Endothelial cell of umbilical vein (primary cell): ENCODE measurements around the gene CUTA. TPM values are rescaled to one million over a fixed set of nuclear protein-coding genes. Genes with fewer than 3 reads are reported as not detected.

Experiments
- BruUV-seq: library from RNA; stranded (reverse); fragments of 400-500 nt; replicated peaks from 2 replicates; lab custom pipeline; 2021; lab: Mats Ljungman, UMichigan
- CTCF ChIA-PET: fragments of 300-600, 350-600 bp; sonication (Branson Sonifier 250); formaldehyde crosslinking; loops from one replicate; lab custom pipeline; 2021; ENCODE audit warnings: antibody characterized with exemption, inconsistent platforms; lab: Charles Lee
- POLR2A ChIA-PET: fragments of 300-600, 350-600 bp; sonication (Branson Sonifier 250); formaldehyde crosslinking; loops from one replicate; lab custom pipeline; 2021; ENCODE audit warnings: antibody characterized with exemption, inconsistent platforms; lab: Charles Lee
- DNase-seq: peaks from one replicate; pipeline ENCODE4 v3.0.0-alpha.2; 2011; ENCODE audit warnings: low read depth, low spot score
- FAIRE-seq: peaks from 2 replicates; lab custom pipeline; 2011; peaks lifted over from hg19 to GRCh38; lab: Jason Lieb, UNC
- H2AFZ ChIP-seq: 2 replicates; pipeline ENCODE4 v1.6.0; 2012; ENCODE audit warnings: low read depth, low read length, control low read depth, inconsistent platforms
- H3K27ac ChIP-seq: 2 replicates; pipeline ENCODE4 v1.5.1; 2011; ENCODE audit warnings: low read depth, mild to moderate bottlenecking, control low read depth, low read length, moderate library complexity; ENCODE audit not compliant: insufficient read depth
- H3K27me3 ChIP-seq, 2 experiments: 2 replicates each; pipeline versions ENCODE4 v1.6.0 to v1.6.1; 2011; ENCODE audit warnings: low read length in 2 of 2, mixed read lengths in 1 of 2; ENCODE audit not compliant: control insufficient read depth in 2 of 2, insufficient read depth in 2 of 2
- H3K36me3 ChIP-seq, 2 experiments: 2 replicates in 1 of 2; 3 replicates in 1 of 2; pipeline ENCODE4 v1.5.1; 2011; ENCODE audit warnings: low read length in 2 of 2, mild to moderate bottlenecking in 1 of 2, moderate library complexity in 1 of 2; ENCODE audit not compliant: control insufficient read depth in 2 of 2, insufficient read depth in 2 of 2; ENCODE audit errors: extremely low read depth in 1 of 2
- H3K4me1 ChIP-seq: 3 replicates; pipeline ENCODE4 v1.5.1; 2011; ENCODE audit warnings: mild to moderate bottlenecking, low read length; ENCODE audit not compliant: control insufficient read depth, insufficient read depth; ENCODE audit errors: extremely low read depth
- H3K4me2 ChIP-seq: 2 replicates; pipeline ENCODE4 v1.6.1; 2011; ENCODE audit warnings: low read length, control low read depth, mixed read lengths; ENCODE audit not compliant: insufficient read depth
- H3K4me3 ChIP-seq, 3 experiments: fragments of 200-600 bp in 1 of 3; sonication (generic), shearing (Covaris generic) in 1 of 3; replicated peaks in 1 of 3; 2 replicates each; pipeline ENCODE4 v1.5.1; 2011 to 2016; ENCODE audit warnings: control low read depth in 3 of 3, low read length in 3 of 3, mild to moderate bottlenecking in 2 of 3, inconsistent platforms in 1 of 3, low read depth in 1 of 3, moderate library complexity in 1 of 3; ENCODE audit not compliant: insufficient read depth in 1 of 3
- H3K79me2 ChIP-seq: 2 replicates; pipeline ENCODE4 v1.6.0; 2012; ENCODE audit warnings: low read length, inconsistent platforms; ENCODE audit not compliant: control insufficient read depth, insufficient read depth
- H3K9ac ChIP-seq: replicated peaks from 2 replicates; pipeline ENCODE3; 2011; ENCODE audit warnings: low read length, control low read depth; ENCODE audit not compliant: insufficient read depth; ENCODE audit errors: extremely low read depth
- H3K9me1 ChIP-seq: replicated peaks from 3 replicates; pipeline ENCODE4 v1.6.0; 2011; ENCODE audit warnings: mild to moderate bottlenecking, low read length; ENCODE audit not compliant: control insufficient read depth, insufficient read depth; ENCODE audit errors: extremely low read depth
- H3K9me3 ChIP-seq: replicated peaks from 2 replicates; pipeline ENCODE4 v1.5.1; 2012; ENCODE audit warnings: low read length, inconsistent platforms; ENCODE audit not compliant: control insufficient read depth, insufficient read depth
- H4K20me1 ChIP-seq: replicated peaks from 2 replicates; pipeline ENCODE3; 2011; ENCODE audit warnings: mild to moderate bottlenecking, low read length; ENCODE audit not compliant: control insufficient read depth, insufficient read depth; ENCODE audit errors: extremely low read depth
- CTCF ChIP-seq, 2 donors: IDR thresholded peaks; 1 replicate in 1 of 2; 2 replicates in 1 of 2; pipeline ENCODE4 v1.5.1; 2011; ENCODE audit warnings: low read length in 2 of 2, mild to moderate bottlenecking in 2 of 2, moderate library complexity in 2 of 2, control low read depth in 1 of 2, inconsistent platforms in 1 of 2, low read depth in 1 of 2; ENCODE audit not compliant: insufficient read depth in 1 of 2; ENCODE audit errors: extremely low read depth in 1 of 2
- EZH2 ChIP-seq: IDR thresholded peaks from 2 replicates; pipeline ENCODE4 v1.6.1; 2012; ENCODE audit warnings: borderline replicate concordance, low read depth, mild to moderate bottlenecking, moderate library complexity, low read length, inconsistent platforms; ENCODE audit not compliant: severe bottlenecking
- FOS ChIP-seq: IDR thresholded peaks from 2 replicates; pipeline ENCODE4 v1.6.1; 2011; ENCODE audit warnings: mild to moderate bottlenecking, low read length, moderate library complexity, borderline replicate concordance; ENCODE audit not compliant: insufficient read depth
- GATA2 ChIP-seq: IDR thresholded peaks from 2 replicates; pipeline ENCODE4 v1.7.0; 2011; ENCODE audit warnings: low read depth, mild to moderate bottlenecking, moderate library complexity, mixed read lengths, low read length; ENCODE audit not compliant: insufficient read length, insufficient read depth
- JUN ChIP-seq: IDR thresholded peaks from 2 replicates; pipeline ENCODE4 v1.6.1; 2011; ENCODE audit warnings: borderline replicate concordance, low read depth; ENCODE audit not compliant: insufficient read length, insufficient read depth
- MAX ChIP-seq: IDR thresholded peaks from 2 replicates; pipeline ENCODE4 v1.6.1; 2011; ENCODE audit not compliant: insufficient read depth, insufficient read length
- MYC ChIP-seq: IDR thresholded peaks from one replicate; pipeline ENCODE4 v1.6.1; 2011; ENCODE audit warnings: mild to moderate bottlenecking, low read depth, low read length
- POLR2A ChIP-seq: IDR thresholded peaks from 2 replicates; pipeline ENCODE4 v1.6.1; 2012; ENCODE audit warnings: low read depth, mild to moderate bottlenecking, control low read depth, low read length
- POLR2AphosphoS5 ChIP-seq: IDR thresholded peaks from 2 replicates; pipeline ENCODE4 v1.6.1; 2012; ENCODE audit warnings: low read depth, mild to moderate bottlenecking, control low read depth, low read length, moderate library complexity; ENCODE audit not compliant: insufficient read depth
- dilution Hi-C: fragments of 300-500 bp; cut with MboI; formaldehyde crosslinking; loops from one replicate; pipeline ENCODE4 v1.15.0; 2019; ENCODE audit warnings: low sequenced_read_pairs; ENCODE audit not compliant: extremely low pct_ligation_motif_present
- intact Hi-C: fragments of 100-400 bp; cut with micrococcal nuclease; formaldehyde crosslinking; loops from one replicate; pipeline ENCODE4 v1.10.0; 2022
- polyA plus RNA-seq, 4 experiments: library from polyadenylated mRNA; depleted of rRNA in 3 of 4; stranded (reverse) in 3 of 4; unstranded in 1 of 4; fragments of >200 nt; gene quantifications; 2 replicates each; pipeline versions ENCODE4 v1.2.1 to v1.2.3, GENCODE V29; 2011 to 2012; ENCODE audit warnings: missing spikeins in 1 of 4
- total RNA-seq: library from RNA; stranded (reverse); gene quantifications from 2 replicates; pipeline ENCODE4 v1.2.3, GENCODE V29; 2021

Gene CUTA
- total and polyA plus RNA-seq, 2 donors (not counting 3 experiments of a cell fraction or from before 2014, with no cell fraction given) = 133 to 202 TPM

GRCh38 chr6:33430334-33430733, 12.4 kb upstream of the CUTA start:
- H3K9me3 ChIP-seq = no peaks in the 10 kb centered on the region
- no TSS peak for BruUV-seq
- ChIA-PET POLR2A (interaction anchor here (0.5 kb wide), 1 partner anchor 147 kb away, joined by 3 read pairs; no protein-coding TSS in a partner anchor), CTCF (interaction anchor here (0.6 to 1.5 kb wide), 5 partner anchors 12 to 160 kb away, joined by 3 to 5 read pairs (median 4); partner anchors contain the start of genes CUTA and ZBTB9)
- dilution Hi-C loops (no loop called here), intact Hi-C loops (no loop called here)
- no peak overlapping the region for H3K4me3 ChIP-seq
- H4K20me1 ChIP-seq = no peaks in the 10 kb centered on the region
- FAIRE-seq (no peak), DNase-seq (no peak)
- no peak overlapping the region for H2AFZ ChIP-seq
- no peak overlapping the region for H3K9ac ChIP-seq
- no peak for TF ChIP-seq POLR2A
- TF ChIP-seq CTCF (IDR thresholded peaks at IDR 0.05; ENCODE audit: extremely low read depth in 1 of 2, insufficient read depth in 1 of 2, low read depth in 1 of 2, low read length in 2 of 2) = no peak
- no peak for TF ChIP-seq FOS
- no peak for TF ChIP-seq MYC
- H3K4me2 ChIP-seq = no peak overlapping the region
- H3K4me1 ChIP-seq = peaks cover 25% of the 10 kb centered on the region
- no peaks in the 10 kb centered on the region for H3K9me1 ChIP-seq
- H3K36me3 ChIP-seq = peaks cover 0 to under 1% of the 10 kb centered on the region in 2 experiments
- no peaks in the 10 kb centered on the region for H3K79me2 ChIP-seq
- no peaks in the 10 kb centered on the region for H3K27me3 ChIP-seq
- no peak overlapping the region for H3K27ac ChIP-seq

GRCh38 chr6:33429750-33430052, 11.8 kb upstream of the CUTA start:
- Histone ChIP-seq H3K9ac (no peak overlapping the region), H3K4me1 (peaks cover 32% of the 10 kb centered on the region), H3K9me3 (no peaks in the 10 kb centered on the region), H2AFZ (no peak overlapping the region), H3K27ac (no peak overlapping the region), H3K27me3 (no peaks in the 10 kb centered on the region), H4K20me1 (no peaks in the 10 kb centered on the region), H3K36me3 (no peaks in the 10 kb centered on the region), H3K4me2 (no peak overlapping the region), H3K4me3 (no peak overlapping the region), H3K9me1 (no peaks in the 10 kb centered on the region), H3K79me2 (no peaks in the 10 kb centered on the region)
- FAIRE-seq (no peak), DNase-seq (no peak)
- intact Hi-C loops = loop anchor here (2.0 to 5.0 kb wide), 2 partner anchors 157 to 191 kb away; partner anchors contain the start of genes ITPR3, RPS18 and VPS52
- POLR2A ChIA-PET = no interaction called here
- TF ChIP-seq POLR2A = no peak
- no peak for TF ChIP-seq FOS
- TF ChIP-seq GATA2 = no peak
- no peak for TF ChIP-seq JUN
- TF ChIP-seq MYC = no peak
- no peak for TF ChIP-seq POLR2AphosphoS5
- no peak for TF ChIP-seq MAX
- TF ChIP-seq CTCF (IDR thresholded peaks at IDR 0.05; ENCODE audit: extremely low read depth in 1 of 2, insufficient read depth in 1 of 2, low read depth in 1 of 2, low read length in 2 of 2) = no peak
- TF ChIP-seq EZH2 = no peak
- CTCF ChIA-PET = interaction anchor here (1.5 kb wide), 1 partner anchor 11 kb away, joined by 4 read pairs; the partner anchor contains the start of gene CUTA
- dilution Hi-C loops = no loop called here
- BruUV-seq = no TSS peak
